CD4-positive, alpha-beta T cell (primary cell): Measurements from ENCODE around the gene IGFBP5. TPM values are rescaled to one million over a fixed set of nuclear protein-coding genes. Genes with fewer than 3 reads are reported as not detected.

ENCODE experiments used
- ATAC-seq: fragments of 200-7000 bp; cut with Tn5 transposase; one replicate; pipeline ENCODE4 v1.10.0; 2022; ENCODE audit warnings: mild to moderate bottlenecking; ENCODE audit not compliant: poor library complexity
- CTCF ChIA-PET: fragments of 350-600 bp; sonication (Branson Sonifier 250); formaldehyde crosslinking; loops from one replicate; lab custom pipeline; 2021; ENCODE audit warnings: antibody characterized with exemption, inconsistent platforms; lab: Charles Lee
- POLR2A ChIA-PET: fragments of 350-600 bp; sonication (Branson Sonifier 250); formaldehyde crosslinking; loops from one replicate; lab custom pipeline; 2021; ENCODE audit warnings: antibody characterized with exemption, inconsistent platforms; lab: Charles Lee
- DNase-seq, 14 experiments: peaks; one replicate each; pipeline ENCODE4 v3.0.0-alpha.2; 2013 to 2020; ENCODE audit warnings: mixed read lengths in 2 of 14
- H3K27ac ChIP-seq, 2 donors: one replicate each; pipeline versions ENCODE4 v1.5.1 to v1.7.0; 2013; ENCODE audit warnings: low read length in 2 of 2, low read depth in 1 of 2, mild to moderate bottlenecking in 1 of 2
- H3K27me3 ChIP-seq, 2 experiments: 1 replicate in 1 of 2; 2 replicates in 1 of 2; pipeline versions ENCODE4 v1.6.1 to v1.7.0; 2013; ENCODE audit warnings: low read length in 2 of 2, control low read depth in 1 of 2, mild to moderate bottlenecking in 1 of 2, moderate library complexity in 1 of 2; ENCODE audit not compliant: insufficient read depth in 2 of 2, control insufficient read depth in 1 of 2
- H3K36me3 ChIP-seq: one replicate; pipeline ENCODE4 v1.6.1; 2013; ENCODE audit warnings: low read length, control low read depth; ENCODE audit not compliant: insufficient read depth
- H3K4me1 ChIP-seq: one replicate; pipeline ENCODE4 v1.6.1; 2013; ENCODE audit warnings: low read length, control low read depth; ENCODE audit not compliant: insufficient read depth
- H3K4me3 ChIP-seq: one replicate; pipeline ENCODE4 v1.5.1; 2013; ENCODE audit warnings: mild to moderate bottlenecking, low read length, moderate library complexity
- H3K9me3 ChIP-seq, 2 experiments: 1 replicate in 1 of 2; 2 replicates in 1 of 2; pipeline versions ENCODE4 v1.6.1 to v1.7.0; 2013; ENCODE audit warnings: low read length in 2 of 2, mild to moderate bottlenecking in 2 of 2, control low read depth in 1 of 2, moderate library complexity in 1 of 2; ENCODE audit not compliant: control insufficient read depth in 1 of 2, insufficient read depth in 1 of 2
- H3K27ac Mint-ChIP-seq: one replicate; pipeline ENCODE4 v1.8.0; 2020; ENCODE audit warnings: mixed read lengths
- H3K27me3 Mint-ChIP-seq: one replicate; pipeline ENCODE4 v1.8.0; 2021; ENCODE audit warnings: mixed read lengths
- H3K36me3 Mint-ChIP-seq: one replicate; pipeline ENCODE4 v1.8.0; 2021; ENCODE audit warnings: low read depth, mixed read lengths
- H3K4me1 Mint-ChIP-seq: one replicate; pipeline ENCODE4 v1.8.0; 2021; ENCODE audit warnings: low read depth, mixed read lengths
- H3K4me3 Mint-ChIP-seq: one replicate; pipeline ENCODE4 v1.8.0; 2020; ENCODE audit warnings: mild to moderate bottlenecking, mixed read lengths
- H3K9me3 Mint-ChIP-seq: one replicate; pipeline ENCODE4 v1.8.0; 2020; ENCODE audit warnings: mixed read lengths
- CTCF ChIP-seq: fragments of 200-600 bp; IDR thresholded peaks from one replicate; pipeline ENCODE4 v1.8.0; 2022; ENCODE audit warnings: antibody characterized with exemption, mild to moderate bottlenecking
- intact Hi-C, 2 experiments: fragments of 100-400 bp; cut with DNase I in 1 of 2; cut with micrococcal nuclease in 1 of 2; formaldehyde crosslinking; loops; one replicate each; pipeline versions ENCODE4 v1.15.1 to v1.9.0; 2023 to 2025; cut with DNase I, micrococcal nuclease
- total RNA-seq, 174 experiments: library from RNA in 2 of 174; stranded (reverse) in 2 of 174; gene quantifications; one replicate each; pipeline ENCODE4 v1.2.3 and lab custom pipeline; 2021 to 2026

IGFBP5 gene
- total RNA-seq, 2 experiments from 2014 or later, result not detected

- peak in 2 of 14 experiments; percentile 10 to 24 for DNase-seq
- CTCF ChIA-PET, result no interaction called here
These were observed 33.5 kb downstream of the IGFBP5 start for GRCh38 chr2:216661639-216662375.

DNA sequence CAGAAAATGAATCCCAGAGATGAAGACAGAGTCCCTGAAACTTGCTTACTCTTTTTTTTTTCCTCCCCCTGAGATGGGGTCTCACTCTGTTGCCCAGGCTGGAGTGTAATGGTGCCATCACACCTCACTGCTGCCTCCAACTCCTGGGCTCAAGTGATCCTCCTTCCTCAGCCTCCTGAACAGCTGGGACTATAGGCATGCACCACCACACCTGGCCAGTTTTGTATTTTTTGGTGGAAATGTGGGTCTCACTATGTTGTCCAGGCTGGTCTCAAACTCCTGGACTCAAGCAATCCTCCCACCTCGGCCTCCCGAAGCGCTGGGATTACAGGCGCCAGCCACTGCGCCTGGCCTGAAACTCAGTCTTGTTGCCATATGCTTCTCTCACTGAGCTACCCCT, 34.3 kb downstream of the IGFBP5 start:
- Histone ChIP-seq H3K27me3 (no peaks in the 10 kb centered on the region), H3K9me3 (peaks cover 0 to 5% of the 10 kb centered on the region in 2 experiments), H3K4me3 (no peak overlapping the region), H3K4me1 (no peaks in the 10 kb centered on the region), H3K27ac (no peak overlapping the region), H3K36me3 (no peaks in the 10 kb centered on the region)
- Mint-ChIP-seq H3K4me1 (no peaks in the 10 kb centered on the region), H3K27me3 (peaks cover 6% of the 10 kb centered on the region), H3K36me3 (no peaks in the 10 kb centered on the region), H3K9me3 (no peaks in the 10 kb centered on the region), H3K4me3 (no peak overlapping the region), H3K27ac (no peak overlapping the region)
- ChIA-PET CTCF (no interaction called here), POLR2A (no interaction called here)
- no peak for ATAC-seq
- intact Hi-C loops, result loop anchor here in 1 of 2 experiments (10.0 kb wide), 1 partner anchor 716 kb away; no protein-coding TSS in a partner anchor
- no peak for TF ChIP-seq CTCF
- no peak for DNase-seq

More at GRCh38 chr2:216661639-216662375, 33.5 kb downstream of the IGFBP5 start:
- H3K4me1 Mint-ChIP-seq, result no peaks in the 10 kb centered on the region
- no peak overlapping the region for H3K27ac ChIP-seq
- H3K4me1 ChIP-seq, result no peaks in the 10 kb centered on the region
- TF ChIP-seq CTCF, result no peak
- H3K9me3 Mint-ChIP-seq, result no peaks in the 10 kb centered on the region
- H3K27me3 Mint-ChIP-seq, result peaks cover 6% of the 10 kb centered on the region
- intact Hi-C loops, result loop anchor here in 1 of 2 experiments (10.0 kb wide), 1 partner anchor 717 kb away; no protein-coding TSS in a partner anchor
- ATAC-seq, result no peak
- H3K36me3 Mint-ChIP-seq, result no peaks in the 10 kb centered on the region
- H3K9me3 ChIP-seq, result peaks cover 0 to 5% of the 10 kb centered on the region in 2 experiments
- H3K4me3 ChIP-seq, result no peak overlapping the region
- POLR2A ChIA-PET, result no interaction called here
- H3K27ac Mint-ChIP-seq, result no peak overlapping the region
- H3K27me3 ChIP-seq, result no peaks in the 10 kb centered on the region
- H3K36me3 ChIP-seq, result no peaks in the 10 kb centered on the region
- H3K4me3 Mint-ChIP-seq, result no peak overlapping the region

GRCh38 chr2:216660496-216660895, 34.9 kb downstream of the IGFBP5 start:
- no peaks in the 10 kb centered on the region for H3K4me1 ChIP-seq
- DNase-seq (no peak), ATAC-seq (no peak)
- intact Hi-C loops, result loop anchor here in 1 of 2 experiments (10.0 kb wide), 1 partner anchor 716 kb away; no protein-coding TSS in a partner anchor
- Mint-ChIP-seq H3K36me3 (no peaks in the 10 kb centered on the region), H3K27me3 (peaks cover 6% of the 10 kb centered on the region), H3K4me3 (no peak overlapping the region), H3K27ac (no peak overlapping the region), H3K4me1 (no peaks in the 10 kb centered on the region), H3K9me3 (no peaks in the 10 kb centered on the region)
- no peaks in the 10 kb centered on the region for H3K27me3 ChIP-seq
- ChIA-PET POLR2A (no interaction called here), CTCF (no interaction called here)
- H3K9me3 ChIP-seq, result peaks cover 0 to 5% of the 10 kb centered on the region in 2 experiments
- H3K27ac ChIP-seq, result no peak overlapping the region
- H3K4me3 ChIP-seq, result no peak overlapping the region
- H3K36me3 ChIP-seq, result no peaks in the 10 kb centered on the region
- TF ChIP-seq CTCF, result no peak
